HG02678 (cell line): ENCODE results near the gene SPATA21.

Experiments used
- ATAC-seq: cut with Tn5 transposase; IDR thresholded peaks from one replicate; pipeline ENCODE4 v1.9.1; 2021; ENCODE audit warnings: mild to moderate bottlenecking, moderate library complexity; ENCODE audit not compliant: unreplicated experiment

Gene SPATA21

DNA sequence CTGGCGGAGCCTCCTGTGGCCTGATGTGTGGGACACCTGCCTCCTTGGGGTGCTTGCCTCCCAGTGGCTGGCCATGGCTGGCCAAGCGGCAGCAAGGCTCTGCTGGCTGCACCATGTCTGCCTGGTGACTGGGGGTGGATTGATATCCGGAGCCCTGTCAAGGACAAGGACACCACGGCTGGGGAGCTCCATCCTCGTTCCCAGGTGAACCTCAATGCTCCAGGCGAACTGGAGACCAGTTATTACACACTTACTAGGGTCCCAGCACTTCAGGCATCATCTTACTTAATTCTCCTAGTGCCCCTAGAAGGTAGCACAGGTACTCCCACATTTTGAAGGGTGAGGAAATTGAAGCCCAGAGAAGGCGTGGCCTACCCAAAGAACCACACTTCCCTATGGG lies 15.2 kb downstream of the SPATA21 start:
- ATAC-seq = no peak

DNA sequence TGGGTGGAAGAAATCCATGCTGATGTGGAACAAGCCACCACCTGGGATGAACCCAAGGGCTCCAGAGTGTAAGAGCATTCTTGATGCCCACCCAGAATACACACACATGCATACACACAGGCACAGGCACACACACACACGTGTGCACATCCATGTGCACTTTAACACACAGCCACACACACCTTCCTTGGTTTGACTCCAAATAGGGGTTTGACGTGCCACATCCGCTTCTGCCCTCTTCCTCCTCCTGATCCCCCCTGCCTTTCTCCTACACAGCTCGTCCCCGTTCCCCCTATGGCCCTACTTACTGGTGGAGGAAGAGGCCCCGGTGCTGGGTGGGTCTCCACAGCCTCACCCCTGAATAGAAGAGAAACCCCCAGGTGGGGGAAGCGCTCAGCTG lies 16.0 kb downstream of the SPATA21 start:
- no peak for ATAC-seq

DNA sequence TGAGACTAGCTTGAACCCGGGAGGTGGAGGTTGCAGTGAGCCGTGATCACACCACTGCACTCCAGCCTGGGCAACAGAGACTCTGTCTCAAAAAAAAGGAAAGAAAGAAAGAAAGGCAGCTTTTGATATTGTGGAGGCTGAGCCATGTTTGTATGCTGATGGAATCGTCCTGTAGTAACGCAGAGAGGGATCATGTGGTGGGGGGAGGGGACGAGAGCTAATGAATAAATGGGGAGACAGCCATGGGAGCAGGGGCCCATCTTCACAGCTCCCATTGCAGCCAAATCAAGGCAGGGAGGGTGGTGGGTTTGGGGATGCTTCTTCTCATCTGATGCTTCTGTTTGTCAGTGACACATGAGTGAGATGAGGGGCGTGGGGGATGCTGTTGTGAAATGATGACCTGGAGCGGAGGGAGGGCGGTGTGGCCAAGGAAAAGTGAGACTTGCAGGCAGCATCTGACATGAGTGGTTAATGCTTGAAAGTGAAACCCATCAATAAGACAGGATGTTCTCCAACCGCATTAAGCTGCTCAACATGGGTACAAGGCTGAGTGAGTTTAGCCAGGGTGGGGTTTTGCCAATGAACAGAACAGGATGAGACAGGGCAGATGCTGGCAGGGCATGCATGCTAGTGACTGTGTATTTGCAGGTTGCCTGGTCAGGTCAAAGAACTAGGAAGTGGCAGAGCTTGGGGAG lies 16.7 kb downstream of the SPATA21 start:
- peak; percentile 84 for ATAC-seq

DNA sequence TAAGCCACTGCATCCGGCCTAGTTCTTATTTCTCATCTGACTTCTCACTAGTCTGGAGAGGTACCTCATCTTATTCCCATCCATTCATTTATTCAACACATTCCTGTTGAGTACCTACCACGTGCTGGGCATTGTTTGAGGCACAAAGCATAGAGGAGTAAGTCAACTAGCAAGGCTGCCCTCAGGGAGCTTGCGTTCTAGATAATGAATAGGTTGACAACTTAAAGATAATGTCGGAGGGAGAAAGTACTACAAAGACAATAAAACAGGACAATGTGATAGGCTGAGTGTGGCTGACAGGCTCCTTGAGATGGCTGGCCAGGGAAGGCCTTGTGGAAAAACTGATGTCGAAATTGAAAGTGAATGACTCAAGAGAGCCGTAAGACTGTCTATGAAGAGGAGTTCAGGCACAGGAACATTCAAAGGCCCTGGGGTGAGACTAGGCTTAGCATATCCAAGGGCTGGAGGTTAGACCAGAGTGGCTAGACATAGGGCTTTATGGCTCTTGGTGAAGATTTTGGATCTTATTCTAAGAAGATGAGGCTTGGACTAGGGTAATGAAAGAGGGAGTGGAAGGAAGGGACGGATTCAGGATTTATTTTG lies 18.3 kb downstream of the SPATA21 start:
- ATAC-seq = no peak

DNA sequence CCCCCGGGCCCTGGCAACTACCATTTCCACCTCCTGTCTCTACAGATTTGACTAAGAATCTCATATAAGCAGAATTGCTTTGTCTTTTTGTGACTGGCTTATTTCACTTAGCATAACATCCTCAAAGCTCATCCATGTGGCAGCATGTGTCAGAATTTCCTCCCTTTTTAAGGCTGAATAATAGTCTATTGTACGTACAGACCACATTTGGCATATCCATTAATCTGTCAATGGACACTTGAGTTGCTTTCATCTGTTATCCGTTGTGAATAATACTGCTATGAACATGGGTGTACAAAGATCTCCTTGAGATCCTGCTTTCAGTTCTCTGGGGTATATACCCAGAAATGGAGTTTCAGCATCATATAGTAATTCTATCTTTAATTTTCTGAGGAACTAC lies 24.0 kb downstream of the SPATA21 start:
- no peak for ATAC-seq

DNA sequence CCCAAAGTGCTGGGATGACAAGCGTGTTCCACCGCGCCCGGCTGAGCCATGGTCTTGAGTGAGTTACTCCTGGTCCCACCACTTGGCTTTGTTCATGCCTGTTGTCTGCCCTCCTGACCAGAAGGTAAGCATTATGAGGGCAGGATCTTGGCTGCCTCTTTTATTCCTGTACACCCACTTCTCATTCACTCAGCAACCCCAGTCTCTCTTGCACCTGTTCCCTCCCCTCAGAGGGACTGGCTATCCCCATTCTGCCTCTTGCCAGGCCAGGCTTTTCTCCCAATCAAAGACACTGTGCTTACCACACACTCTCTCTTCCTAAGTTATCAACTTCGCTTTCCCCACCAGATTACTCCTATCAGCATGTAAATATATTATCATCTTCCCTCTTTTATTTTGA lies 26.4 kb downstream of the SPATA21 start:
- no peak for ATAC-seq

DNA sequence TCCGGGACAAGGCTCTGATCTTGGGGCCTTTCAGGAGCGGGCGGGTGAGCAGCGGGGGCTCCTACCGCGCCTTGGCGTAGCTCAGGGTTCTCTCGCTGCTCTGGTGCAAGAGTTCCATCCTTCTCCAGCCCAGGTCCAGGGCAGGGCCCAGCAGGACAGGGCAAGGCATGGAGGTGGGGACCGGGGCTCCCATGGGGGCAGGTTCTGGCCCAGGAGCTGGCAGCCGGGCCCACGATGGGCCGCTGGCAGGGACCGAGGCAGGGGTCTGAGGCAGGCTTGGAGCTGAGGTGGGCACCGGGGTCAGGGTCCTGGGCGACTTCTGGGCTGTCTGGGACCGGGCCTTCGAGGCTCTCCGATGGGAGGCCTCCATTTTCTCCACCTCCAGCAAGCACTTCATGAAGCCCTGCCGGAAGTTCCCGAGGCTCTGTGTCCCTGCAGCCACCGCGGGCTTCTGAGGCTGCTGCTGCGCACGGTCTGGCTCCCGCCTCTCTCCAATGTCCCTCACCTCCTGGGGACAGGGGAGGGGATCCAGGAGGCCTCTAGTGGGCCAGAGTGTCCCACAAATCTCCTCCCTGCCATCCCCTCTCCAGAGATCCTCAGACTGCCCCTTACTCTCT lies 27.6 kb downstream of the SPATA21 start:
- no peak for ATAC-seq

DNA sequence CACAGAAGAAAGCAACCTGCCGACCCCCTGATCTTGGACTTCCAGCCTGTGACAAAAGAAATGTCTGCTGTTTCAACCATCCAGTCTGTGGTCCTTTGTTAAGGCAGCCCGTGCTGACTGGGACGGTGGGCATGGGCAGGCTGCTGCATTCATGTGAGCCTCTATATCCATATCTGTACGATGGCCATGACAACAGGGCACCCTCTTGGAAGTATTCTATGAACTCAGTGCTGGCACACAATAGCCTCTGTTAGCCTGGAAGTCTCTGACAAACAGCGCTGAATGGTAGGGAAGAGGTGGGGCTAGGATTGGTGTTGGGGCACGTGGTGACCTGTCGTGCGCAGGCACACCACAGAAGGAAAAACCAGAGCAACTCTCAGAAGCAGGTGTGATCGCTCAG lies 30.4 kb downstream of the SPATA21 start:
- no peak for ATAC-seq

DNA sequence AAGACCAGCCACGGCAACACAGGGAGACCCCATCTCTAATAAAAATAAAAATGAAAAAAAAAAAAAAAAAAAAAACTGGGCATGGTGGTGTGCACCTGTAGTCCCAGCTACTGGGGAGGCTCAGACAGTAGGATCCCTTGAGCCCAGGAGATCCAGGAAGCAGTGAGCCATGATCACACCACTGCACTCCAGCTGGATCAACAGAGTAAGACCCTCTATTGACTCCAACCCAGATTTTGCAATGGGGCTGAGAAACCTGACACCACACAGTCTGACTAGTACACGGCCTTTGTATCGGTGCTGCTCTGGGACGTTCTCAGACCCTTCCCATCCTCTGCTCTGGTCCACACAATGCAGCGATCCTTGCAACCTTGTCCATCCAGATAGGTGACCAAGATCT lies 31.8 kb downstream of the SPATA21 start:
- no peak for ATAC-seq

DNA sequence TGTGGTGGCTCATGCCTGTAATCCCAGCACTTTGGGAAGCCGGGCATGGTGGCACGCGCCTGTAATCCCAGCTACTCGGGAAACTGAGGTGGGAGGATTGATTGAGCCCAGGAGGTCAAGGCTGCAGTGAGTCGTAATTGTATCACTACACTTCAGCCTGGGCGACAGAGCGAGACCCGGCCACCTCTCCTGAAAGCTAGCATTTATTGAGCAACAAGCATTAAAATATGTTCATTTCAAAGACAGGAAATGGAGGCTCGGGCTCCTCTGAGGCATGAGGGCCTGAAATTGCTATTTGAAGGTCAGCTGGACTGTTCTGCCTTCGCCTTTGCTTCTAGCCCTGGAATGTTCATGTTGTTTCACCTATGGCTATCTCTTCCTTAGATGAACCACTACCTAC lies 34.5 kb downstream of the SPATA21 start:
- no peak for ATAC-seq

DNA sequence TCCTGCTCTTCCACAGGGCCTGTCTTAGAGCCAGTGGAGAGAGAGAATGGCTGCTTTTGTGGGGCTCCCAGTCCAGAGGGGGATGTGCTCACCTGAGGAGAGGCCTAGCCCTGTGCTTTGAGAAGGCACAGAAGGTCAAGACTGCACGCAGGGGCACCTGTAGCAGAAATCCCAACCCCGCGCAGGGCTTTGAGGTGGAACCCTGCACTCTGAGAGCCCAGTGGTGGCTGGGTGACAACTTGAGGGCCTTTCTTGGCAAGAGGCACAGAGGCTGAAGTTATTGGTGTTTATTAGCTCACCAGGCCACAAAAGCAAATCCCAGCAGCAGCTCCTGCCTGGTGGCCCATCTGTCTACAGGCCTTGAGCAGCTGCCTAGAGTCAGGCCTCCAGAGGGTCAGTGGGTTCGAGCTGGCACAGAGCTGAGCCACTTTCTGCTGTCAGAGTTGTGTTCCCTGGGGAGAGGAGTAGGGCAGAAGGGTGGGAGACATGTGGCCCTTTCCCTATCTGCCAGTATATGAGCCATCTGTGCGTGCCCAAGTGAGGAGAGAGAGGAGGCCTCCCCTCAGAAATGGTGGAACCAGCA lies 38.8 kb downstream of the SPATA21 start:
- no peak for ATAC-seq

DNA sequence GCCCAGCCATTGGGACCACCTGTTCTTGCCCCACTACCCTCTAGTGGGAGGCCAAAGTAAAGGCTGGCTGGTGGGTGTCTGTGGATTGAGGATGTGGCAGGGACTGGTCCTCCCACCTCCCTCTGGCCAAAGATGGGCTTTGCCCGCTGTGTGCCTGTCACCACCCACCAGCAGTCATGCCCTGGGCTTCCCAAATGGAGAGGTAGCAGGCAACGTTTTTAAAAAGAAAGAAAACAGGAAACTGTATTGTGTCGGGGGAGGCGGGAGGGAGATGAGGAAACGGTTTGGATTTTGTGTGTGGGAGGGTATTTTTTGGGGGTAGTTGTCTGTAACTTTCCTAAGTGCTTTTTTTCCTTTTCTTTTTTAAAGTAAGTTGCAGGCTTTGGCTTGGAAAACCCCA lies 40.1 kb downstream of the SPATA21 start:
- ATAC-seq = no peak

DNA sequence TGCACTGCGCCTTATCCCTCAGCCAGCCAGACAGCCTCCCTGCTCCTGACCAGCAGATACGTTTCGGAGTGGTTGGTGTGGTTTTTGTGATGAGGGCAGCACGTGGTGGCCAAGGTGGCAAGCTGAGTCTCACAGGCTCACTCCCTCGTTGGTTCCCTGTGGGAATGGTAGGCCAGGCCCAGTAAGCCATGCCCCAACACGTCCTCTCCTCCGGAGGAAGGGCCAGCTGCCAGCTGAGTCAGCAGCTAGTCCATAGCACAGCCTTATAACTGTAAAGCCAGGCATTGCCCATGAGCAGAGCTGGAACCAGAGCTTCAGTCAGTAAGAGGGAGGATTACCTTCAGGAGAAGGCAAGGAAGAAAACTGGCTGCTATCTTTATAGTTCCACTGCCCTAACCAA lies 40.6 kb downstream of the SPATA21 start:
- ATAC-seq = no peak

DNA sequence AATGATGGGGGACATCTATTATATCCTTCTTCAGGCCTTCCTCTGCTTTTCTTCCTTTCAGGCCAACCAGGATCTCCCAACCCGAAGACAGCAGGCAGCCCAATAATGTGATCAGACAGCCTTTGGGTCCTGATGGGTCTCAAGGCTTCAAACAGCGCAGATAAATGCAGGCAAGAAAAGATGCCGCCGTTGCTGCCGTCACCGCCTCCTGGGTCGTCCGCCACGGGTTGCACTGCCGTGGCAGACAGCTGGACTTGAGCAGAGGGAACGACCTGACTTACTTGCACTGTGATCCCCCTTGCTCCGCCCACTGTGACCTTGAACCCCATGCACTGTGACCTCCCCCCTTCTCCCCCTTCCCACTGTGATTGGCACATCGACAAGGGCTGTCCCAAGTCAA lies 42.2 kb downstream of the SPATA21 start:
- ATAC-seq = no peak

DNA sequence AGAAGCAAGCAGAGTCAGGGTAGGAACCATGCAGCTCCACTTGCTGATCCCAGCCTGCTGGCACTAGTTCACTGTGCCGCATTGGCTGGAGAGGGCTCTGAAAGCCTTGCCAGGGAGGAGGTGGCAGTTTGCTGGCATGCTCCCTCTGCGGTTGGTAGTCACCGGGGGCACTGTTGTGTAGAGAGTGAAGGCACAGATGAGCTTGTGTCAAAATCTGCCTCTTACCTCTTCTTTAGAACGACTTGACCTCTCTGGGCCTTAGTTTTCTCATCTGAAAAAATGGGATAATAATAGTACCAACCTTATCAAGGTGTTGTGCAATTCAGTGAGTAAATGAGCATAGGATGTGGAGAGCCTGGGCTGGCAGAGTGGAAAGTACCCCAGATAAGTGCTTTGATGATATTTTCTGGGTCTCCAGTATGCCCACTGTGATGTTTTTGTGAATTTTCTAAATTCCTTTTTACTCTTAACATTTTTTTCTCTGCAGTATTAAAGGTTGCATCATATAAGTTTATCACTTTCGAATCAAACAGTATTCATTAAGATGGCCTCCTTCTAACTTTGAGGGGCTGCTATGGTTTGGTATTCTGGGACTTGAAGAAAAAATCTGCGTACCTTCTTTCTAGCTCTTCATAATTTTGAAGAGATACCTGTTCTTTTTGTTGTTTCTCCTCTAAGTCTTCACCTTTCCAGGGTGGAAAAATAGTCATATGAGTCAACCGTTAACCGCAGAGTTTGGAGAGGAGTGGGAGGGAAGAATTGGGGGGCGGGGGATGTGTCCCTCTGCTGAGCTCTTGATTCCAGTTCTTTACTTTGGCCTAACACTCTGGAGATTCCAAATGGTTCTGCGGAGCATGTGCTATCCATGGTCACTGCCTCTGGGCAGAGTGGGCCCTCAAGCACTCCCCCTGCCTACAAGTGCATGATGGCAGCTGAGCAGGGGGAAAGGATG lies 43.4 kb downstream of the SPATA21 start:
- no peak for ATAC-seq

DNA sequence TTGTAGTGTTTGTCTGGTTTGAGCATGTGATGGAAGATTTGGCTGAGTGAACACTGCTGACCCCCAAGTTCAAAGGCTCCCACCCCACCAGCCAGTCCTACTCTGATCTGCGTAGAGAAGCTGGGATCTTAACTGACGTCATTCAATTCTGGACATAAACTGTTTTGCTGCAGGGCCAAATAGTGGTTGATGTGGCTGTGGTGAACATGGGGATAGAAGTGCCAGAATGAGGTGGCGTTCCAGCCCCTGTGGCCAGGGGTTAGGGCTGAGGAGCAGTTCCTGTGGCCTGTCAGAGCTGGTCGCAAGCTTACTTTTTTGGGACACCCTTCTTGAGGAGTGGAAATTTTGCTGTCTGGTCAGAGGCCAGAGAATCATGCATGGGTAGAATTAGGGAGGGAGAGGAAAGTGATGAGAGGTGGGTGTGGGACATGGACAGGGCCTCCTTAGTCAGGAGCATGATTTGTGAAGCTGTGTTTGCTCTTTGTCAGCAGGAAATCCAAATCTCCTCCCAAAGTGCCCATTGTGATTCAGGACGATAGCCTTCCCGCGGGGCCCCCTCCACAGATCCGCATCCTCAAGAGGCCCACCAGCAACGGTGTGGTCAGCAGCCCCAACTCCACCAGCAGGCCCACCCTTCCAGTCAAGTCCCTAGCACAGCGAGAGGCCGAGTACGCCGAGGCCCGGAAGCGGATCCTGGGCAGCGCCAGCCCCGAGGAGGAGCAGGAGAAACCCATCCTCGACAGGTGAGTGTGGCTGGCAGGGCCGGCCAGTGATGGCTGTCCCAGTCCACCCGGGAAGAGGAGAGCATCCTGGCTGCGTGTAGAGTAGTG lies 44.3 kb downstream of the SPATA21 start:
- ATAC-seq = no peak

DNA sequence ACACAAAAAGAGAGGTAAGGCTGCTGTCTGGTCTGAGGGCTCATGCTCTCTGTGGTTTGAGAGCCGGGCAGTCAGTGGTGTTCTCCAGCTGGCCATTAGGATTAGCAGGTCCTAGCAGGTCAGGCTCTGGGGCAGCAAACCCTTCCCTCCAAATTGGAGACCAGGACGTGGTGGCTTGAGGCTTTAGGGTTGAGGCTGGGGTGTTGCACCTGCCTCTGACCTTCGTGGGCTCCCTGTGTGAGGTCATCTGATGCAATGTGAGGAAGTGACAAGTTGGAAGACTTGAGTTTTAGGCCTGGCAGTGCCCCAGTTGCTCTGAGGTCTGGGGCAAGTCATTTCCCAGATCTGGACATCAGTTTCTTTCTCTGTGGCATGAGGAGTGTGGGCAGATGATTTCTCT lies 45.8 kb downstream of the SPATA21 start:
- ATAC-seq = no peak

DNA sequence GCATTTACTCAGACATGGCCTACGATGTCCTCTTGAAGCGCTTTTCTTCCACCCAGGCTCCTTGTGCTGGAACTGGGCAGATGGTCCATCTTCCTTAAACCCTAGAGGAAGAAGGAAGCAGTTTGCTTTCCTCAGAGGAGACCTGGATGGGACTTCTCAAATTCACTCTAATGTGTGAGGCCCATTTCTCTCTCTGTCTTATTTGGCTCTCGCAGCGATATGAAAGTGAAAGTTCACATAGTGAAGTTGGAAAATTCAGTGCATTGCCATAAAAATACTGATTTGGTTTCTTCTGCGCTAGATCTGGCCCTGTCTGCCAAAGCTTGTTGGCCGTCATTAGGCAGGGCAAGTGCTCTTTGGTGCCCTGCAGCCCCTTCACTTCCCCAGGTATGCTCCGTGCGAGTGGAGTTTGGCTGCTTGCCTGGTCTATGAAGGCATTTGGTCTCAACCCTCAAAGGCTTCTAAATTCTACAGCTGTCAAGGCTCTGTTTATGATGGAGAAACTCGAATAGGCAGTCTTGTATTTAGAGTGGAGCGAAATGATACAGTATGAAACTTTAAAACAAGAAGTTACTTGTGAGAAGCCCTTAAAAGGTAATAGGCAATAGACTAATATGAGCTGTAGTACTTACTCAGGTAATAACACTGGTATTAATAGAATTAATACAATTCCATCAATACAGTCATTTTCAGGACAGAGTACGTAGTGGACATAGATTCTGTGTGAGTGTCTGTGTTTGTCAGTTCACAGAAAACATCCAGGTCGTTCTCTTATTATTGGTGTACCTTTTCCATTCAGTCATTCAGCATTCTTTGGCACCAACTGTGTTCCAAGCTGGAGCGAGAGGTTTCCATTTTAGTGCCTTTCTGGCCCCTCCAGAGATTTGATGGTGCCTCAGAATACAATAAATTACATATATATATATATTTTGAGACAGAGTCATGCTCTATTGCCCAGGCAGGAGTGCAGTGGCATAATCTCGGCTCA lies 49.7 kb downstream of the SPATA21 start:
- ATAC-seq = no peak
